NB4 (cell line): ENCODE data around the gene SRP9.

Source experiments
- DNase-seq: peaks from one replicate; pipeline ENCODE4 v3.0.0; 2010; ENCODE audit warnings: low read depth
- H3K4me3 ChIP-seq: one replicate; pipeline ENCODE4 v1.5.1; 2011; ENCODE audit warnings: mild to moderate bottlenecking, low read depth, low read length, moderate library complexity
- CTCF ChIP-seq: IDR thresholded peaks from one replicate; pipeline ENCODE4 v1.5.1; 2012; ENCODE audit warnings: low read depth, low read length
- MAX ChIP-seq: IDR thresholded peaks from 2 replicates; pipeline ENCODE4 v1.6.1; 2011; ENCODE audit warnings: low read depth, low read length
- MYC ChIP-seq: IDR thresholded peaks from 2 replicates; pipeline ENCODE4 v1.6.1; 2011; ENCODE audit warnings: low read depth, low read length
- POLR2A ChIP-seq: IDR thresholded peaks from 2 replicates; pipeline ENCODE4 v1.6.1; 2011; ENCODE audit warnings: mild to moderate bottlenecking; ENCODE audit not compliant: insufficient read length; ENCODE audit errors: extremely low read depth

The SRP9 gene

GRCh38 chr1:225838793-225839192 lies 61.2 kb downstream of the SRP9 start:
- no peak for DNase-seq
- no peak overlapping the region for H3K4me3 ChIP-seq
- TF ChIP-seq CTCF (no peak), MAX (no peak), POLR2A (no peak), MYC (no peak)
